Inflammatory macrophage treated with lipopolysaccharide for 1 hour (primary cell): ENCODE data around the gene TIFAB.
A peak's percentile ranks its signal among the peaks of the same experiment; 100 is the strongest.

Source experiments
- DNase-seq, 2 donors: peaks; one replicate each; pipeline ENCODE4 v3.0.0-alpha.2; 2020 to 2022

TIFAB gene

GRCh38 chr5:135481909-135482311 lies 29.8 kb upstream of the TIFAB start:
- DNase-seq, result no peak

- peak; percentile 61 to 70 for DNase-seq
Measured at GRCh38 chr5:135481387-135481786, 29.2 kb upstream of the TIFAB start.

GRCh38 chr5:135480511-135480910 lies 28.4 kb upstream of the TIFAB start:
- no peak for DNase-seq

GRCh38 chr5:135478938-135479337 lies 26.8 kb upstream of the TIFAB start:
- no peak for DNase-seq

GRCh38 chr5:135477613-135478066 lies 25.5 kb upstream of the TIFAB start:
- no peak for DNase-seq

- no peak for DNase-seq
Measured at GRCh38 chr5:135476615-135477581, 24.7 kb upstream of the TIFAB start.

- no peak for DNase-seq
Measured at GRCh38 chr5:135473956-135474670, 22.0 kb upstream of the TIFAB start.

- DNase-seq, result no peak
Measured at GRCh38 chr5:135472141-135472540, 20.0 kb upstream of the TIFAB start.

- no peak for DNase-seq
Measured at GRCh38 chr5:135471726-135472125, 19.6 kb upstream of the TIFAB start.

GRCh38 chr5:135469911-135470310 lies 17.8 kb upstream of the TIFAB start:
- DNase-seq, result no peak

GRCh38 chr5:135468541-135468940 lies 16.4 kb upstream of the TIFAB start:
- DNase-seq, result no peak

GRCh38 chr5:135467871-135468485 lies 15.8 kb upstream of the TIFAB start:
- DNase-seq, result no peak

GRCh38 chr5:135467051-135467625 lies 15.0 kb upstream of the TIFAB start:
- no peak for DNase-seq

- peak; percentile 57 to 87 for DNase-seq
Measured at GRCh38 chr5:135466178-135467050, 14.3 kb upstream of the TIFAB start.

- DNase-seq, result no peak
Measured at GRCh38 chr5:135465391-135466122, 13.4 kb upstream of the TIFAB start.

GRCh38 chr5:135462304-135462703 lies 10.2 kb upstream of the TIFAB start:
- DNase-seq, result peak; percentile 62 to 82

GRCh38 chr5:135461481-135462151 lies 9.5 kb upstream of the TIFAB start:
- DNase-seq, result no peak

- DNase-seq, result no peak
Measured at GRCh38 chr5:135460246-135461033, 8.3 kb upstream of the TIFAB start.

- no peak for DNase-seq
Measured at GRCh38 chr5:135458921-135459331, 6.8 kb upstream of the TIFAB start.

GRCh38 chr5:135458356-135458755 lies 6.2 kb upstream of the TIFAB start:
- no peak for DNase-seq
